Rectal smooth muscle tissue (tissue), 1 donor: ENCODE results near the gene ENTPD7.
"Not testable (repeated sequence)": the region's sequence is repeated elsewhere in the genome, so short reads cannot be mapped to it uniquely, and the experiment has no call there.

Experiments
- H3K27ac ChIP-seq: one replicate; pipeline ENCODE4 v1.7.0; 2013; ENCODE audit warnings: low read depth, low read length, inconsistent platforms
- H3K27me3 ChIP-seq: one replicate; pipeline ENCODE4 v1.7.0; 2013; ENCODE audit warnings: low read length; ENCODE audit not compliant: control insufficient read depth, insufficient read depth
- H3K36me3 ChIP-seq: one replicate; pipeline ENCODE4 v1.7.0; 2013; ENCODE audit warnings: low read length; ENCODE audit not compliant: control insufficient read depth, insufficient read depth
- H3K4me1 ChIP-seq: one replicate; pipeline ENCODE4 v1.7.0; 2013; ENCODE audit warnings: low read length; ENCODE audit not compliant: control insufficient read depth, insufficient read depth
- H3K4me3 ChIP-seq: one replicate; pipeline ENCODE4 v1.7.0; 2013; ENCODE audit warnings: low read length
- H3K9ac ChIP-seq: one replicate; pipeline ENCODE4 v1.7.0; 2013; ENCODE audit warnings: low read length

The ENTPD7 gene

DNA sequence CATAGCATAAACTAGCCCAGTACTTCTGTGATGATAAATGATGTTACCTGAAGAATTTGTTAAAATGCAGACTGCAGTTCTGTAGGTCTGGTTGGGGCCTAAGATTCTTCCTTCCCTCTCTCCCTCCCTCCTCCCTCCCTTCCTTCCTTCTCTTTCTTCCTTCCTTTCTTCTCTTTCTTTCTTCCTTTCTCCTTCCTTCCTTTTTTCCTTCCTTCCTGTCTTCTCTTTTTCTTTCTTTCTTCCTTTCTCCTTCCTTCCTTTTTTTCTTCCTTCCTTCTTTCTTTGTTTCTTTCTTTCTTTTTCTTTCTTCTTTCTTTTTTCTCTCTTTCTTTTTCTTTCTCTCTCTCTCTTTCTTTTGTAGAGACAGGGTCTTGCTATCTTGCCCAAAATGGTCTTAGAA, 35.4 kb upstream of the ENTPD7 start:
- H3K4me3 ChIP-seq = no peak overlapping the region
- no peaks in the 10 kb centered on the region for H3K27me3 ChIP-seq
- H3K9ac ChIP-seq = no peak overlapping the region
- H3K4me1 ChIP-seq = peaks cover 6% of the 10 kb centered on the region
- H3K27ac ChIP-seq = no peak overlapping the region
- H3K36me3 ChIP-seq = no peaks in the 10 kb centered on the region

DNA sequence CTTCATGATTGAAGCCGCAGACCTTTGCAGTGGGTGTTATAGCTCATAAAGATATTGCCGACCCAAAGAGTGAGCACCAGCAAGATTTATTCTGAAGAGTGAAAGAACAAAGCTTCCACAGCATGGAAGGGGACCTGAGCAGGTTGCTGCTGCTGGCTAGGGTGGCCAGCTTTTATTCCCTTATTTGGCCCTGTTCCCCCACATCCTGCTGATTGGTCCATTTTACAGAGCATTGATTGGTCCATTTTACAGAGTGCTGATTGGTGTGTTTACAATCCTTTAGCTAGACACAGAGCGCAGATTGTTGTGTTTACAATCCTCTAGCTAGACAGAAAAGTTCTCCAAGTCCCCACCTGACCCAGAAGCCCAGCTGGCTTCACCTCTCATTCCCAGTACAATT, 34.2 kb upstream of the ENTPD7 start:
- not testable (repeated sequence) for H3K9ac ChIP-seq, H3K4me3 ChIP-seq, H3K27me3 ChIP-seq, H3K36me3 ChIP-seq, H3K4me1 ChIP-seq, H3K27ac ChIP-seq

DNA sequence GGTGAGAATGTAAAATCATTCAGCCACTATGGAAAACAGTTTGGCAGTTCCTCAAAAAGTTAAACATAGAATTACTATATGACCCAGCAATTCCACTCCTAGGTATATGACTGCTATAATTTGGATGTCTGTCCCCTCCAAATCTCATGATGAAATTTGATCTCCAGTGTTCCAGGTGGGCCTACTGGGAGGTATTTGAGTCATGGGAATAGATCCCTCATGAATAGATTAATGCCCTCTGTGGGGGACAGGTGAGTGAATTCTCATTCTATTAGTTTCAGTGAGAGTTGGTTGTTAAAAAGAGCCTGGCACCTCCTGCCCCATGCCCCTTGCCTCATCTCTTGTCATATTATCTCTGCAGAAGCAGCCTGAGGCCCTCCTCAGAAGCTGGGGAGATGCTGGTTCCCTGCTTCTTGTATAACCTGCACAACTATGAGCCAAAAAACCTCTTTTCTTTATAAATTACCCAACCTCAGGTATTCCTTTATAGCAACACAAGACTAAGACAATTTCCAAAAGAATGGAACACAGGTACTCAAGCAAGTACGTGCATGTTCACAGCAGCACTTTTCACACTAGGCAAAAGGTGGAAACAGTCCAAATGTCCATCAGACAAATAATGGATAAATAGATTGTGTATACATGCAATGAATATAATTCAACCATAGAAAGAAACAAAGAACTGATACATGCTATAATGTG, 30.2 kb upstream of the ENTPD7 start:
- no peak overlapping the region for H3K4me3 ChIP-seq
- H3K4me1 ChIP-seq = no peaks in the 10 kb centered on the region
- H3K9ac ChIP-seq = no peak overlapping the region
- no peaks in the 10 kb centered on the region for H3K36me3 ChIP-seq
- H3K27ac ChIP-seq = no peak overlapping the region
- no peaks in the 10 kb centered on the region for H3K27me3 ChIP-seq

DNA sequence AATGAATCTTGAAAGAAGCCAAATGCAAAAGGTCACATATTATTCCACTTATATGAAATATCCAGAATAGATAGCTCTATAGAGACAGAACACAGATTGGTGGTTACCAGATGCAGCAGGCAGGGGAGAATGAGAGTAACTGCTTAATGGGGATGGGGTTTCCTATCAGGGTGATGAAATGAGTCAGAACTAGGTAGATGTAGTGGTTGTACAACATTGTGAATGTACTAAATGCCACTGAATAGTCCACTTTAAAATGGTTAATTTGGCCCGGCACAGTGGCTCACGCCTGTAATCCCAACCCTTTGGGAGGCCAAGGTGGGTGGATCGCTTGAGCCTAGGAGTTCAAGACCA, 29.7 kb upstream of the ENTPD7 start:
- Histone ChIP-seq H3K4me1 (no peaks in the 10 kb centered on the region), H3K27me3 (no peaks in the 10 kb centered on the region), H3K27ac (no peak overlapping the region), H3K36me3 (no peaks in the 10 kb centered on the region), H3K9ac (no peak overlapping the region), H3K4me3 (no peak overlapping the region)

DNA sequence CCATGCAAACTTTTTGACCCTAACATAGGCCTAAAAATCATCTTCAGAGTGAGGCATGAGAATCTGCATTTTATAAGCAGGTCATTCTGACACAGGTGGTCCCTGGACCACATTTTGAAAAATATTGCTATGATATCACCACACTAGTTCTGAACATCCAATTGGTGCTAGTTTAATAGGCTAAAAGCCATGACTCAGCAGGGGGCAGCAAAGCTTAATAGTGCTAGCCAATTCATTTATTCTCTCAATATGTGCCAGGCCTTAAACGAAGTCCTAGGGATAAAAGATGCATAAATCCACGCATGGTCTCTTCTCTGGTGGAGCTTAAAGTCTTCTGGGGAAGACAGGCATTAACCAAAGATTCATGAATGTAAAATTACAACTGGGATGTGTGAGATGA, 28.9 kb upstream of the ENTPD7 start:
- no peak overlapping the region for H3K27ac ChIP-seq
- H3K27me3 ChIP-seq = no peaks in the 10 kb centered on the region
- no peak overlapping the region for H3K9ac ChIP-seq

DNA sequence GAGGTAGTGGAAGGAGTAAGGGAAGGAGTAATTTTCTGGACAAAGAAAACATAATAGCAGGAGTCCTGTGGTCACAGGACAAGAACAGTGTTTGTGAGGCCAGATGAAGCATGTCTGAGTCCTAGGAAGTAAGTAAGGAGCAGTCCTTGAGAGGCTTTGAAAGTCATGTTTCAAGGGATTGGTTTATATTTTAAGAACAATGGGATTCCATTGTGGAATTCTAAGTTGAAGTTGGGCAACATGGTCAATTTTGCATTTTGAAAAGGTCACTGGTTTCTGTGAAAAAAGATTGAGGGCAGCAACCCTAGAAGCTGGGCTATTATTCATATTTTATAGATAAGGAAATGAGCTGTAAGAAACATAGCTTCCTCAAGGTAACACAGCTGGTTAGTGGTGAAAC, 28.3 kb upstream of the ENTPD7 start:
- Histone ChIP-seq H3K27ac (no peak overlapping the region), H3K4me1 (no peaks in the 10 kb centered on the region), H3K36me3 (no peaks in the 10 kb centered on the region), H3K4me3 (no peak overlapping the region), H3K27me3 (no peaks in the 10 kb centered on the region), H3K9ac (no peak overlapping the region)

More for the DNA sequence above, 28.9 kb upstream of the ENTPD7 start:
- H3K36me3 ChIP-seq = no peaks in the 10 kb centered on the region
- no peak overlapping the region for H3K4me3 ChIP-seq
- H3K4me1 ChIP-seq = no peaks in the 10 kb centered on the region

DNA sequence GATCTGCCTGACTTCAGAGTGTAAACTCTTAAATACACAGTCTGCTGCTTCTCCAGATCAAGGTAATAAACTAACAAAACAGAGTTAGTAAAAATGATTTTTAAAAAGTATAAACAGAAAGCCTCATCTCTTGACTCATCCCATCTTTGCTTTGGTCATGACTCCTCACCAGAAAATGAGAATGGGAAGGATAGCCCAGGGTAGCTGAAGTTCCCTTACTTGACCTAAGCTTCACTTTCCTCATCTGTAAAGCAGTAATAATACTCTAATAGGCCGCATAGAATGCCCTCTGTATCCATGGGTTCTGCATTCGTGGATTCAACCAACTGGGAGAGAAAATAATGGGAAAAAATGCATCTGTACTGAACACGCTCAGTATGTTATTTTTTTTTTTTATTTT, 27.8 kb upstream of the ENTPD7 start:
- Histone ChIP-seq H3K4me3 (no peak overlapping the region), H3K36me3 (no peaks in the 10 kb centered on the region), H3K9ac (no peak overlapping the region), H3K4me1 (no peaks in the 10 kb centered on the region), H3K27me3 (no peaks in the 10 kb centered on the region), H3K27ac (no peak overlapping the region)

DNA sequence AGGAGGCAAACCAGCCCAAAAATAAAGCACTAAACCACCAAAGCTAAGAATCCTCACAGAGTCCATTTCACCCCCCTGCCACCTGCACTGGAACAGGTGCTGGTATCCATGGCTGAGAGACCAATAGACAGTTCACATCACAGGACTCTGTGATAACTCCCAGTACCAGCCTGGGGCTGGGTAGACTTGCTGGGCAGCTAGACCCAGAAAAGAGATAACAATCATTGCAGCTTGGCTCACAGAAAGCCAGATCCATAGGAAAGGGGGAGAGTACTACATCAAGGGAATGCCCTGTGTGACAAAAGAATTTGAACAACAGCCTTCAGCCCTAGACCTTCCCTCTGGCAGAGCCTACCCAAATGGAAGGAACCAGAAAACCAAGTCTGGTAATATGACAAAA, 25.5 kb upstream of the ENTPD7 start:
- no peaks in the 10 kb centered on the region for H3K27me3 ChIP-seq
- no peak overlapping the region for H3K9ac ChIP-seq
- no peak overlapping the region for H3K4me3 ChIP-seq
- no peaks in the 10 kb centered on the region for H3K36me3 ChIP-seq
- no peaks in the 10 kb centered on the region for H3K4me1 ChIP-seq
- no peak overlapping the region for H3K27ac ChIP-seq

DNA sequence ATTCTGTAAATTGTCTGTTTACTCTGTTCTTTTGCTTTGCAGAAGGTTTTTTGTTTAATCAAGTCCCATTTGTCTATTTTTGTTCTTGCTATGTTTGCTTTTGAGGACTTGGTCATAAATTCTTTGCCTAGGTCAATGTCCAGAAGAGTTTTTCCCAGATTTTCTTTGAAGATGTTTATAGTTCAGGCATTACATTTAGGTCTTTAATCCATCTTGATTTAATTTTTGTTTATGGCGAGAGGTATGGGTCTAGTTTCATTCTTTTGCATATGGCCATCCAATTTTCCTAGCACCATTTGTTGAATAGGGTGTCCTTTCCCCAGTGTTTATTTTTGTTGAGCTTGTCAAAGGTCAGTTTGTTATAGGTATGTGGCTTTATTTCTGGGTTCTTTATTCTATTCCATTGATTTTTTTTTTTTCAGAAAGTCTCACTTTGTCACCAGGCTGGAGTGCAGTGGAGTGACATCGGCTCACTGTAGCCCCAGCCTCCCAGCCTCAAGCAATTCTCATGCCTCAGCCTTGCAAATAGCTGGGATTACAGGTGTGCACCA, 11.6 kb upstream of the ENTPD7 start:
- Histone ChIP-seq H3K36me3 (no peaks in the 10 kb centered on the region), H3K4me1 (no peaks in the 10 kb centered on the region)

DNA sequence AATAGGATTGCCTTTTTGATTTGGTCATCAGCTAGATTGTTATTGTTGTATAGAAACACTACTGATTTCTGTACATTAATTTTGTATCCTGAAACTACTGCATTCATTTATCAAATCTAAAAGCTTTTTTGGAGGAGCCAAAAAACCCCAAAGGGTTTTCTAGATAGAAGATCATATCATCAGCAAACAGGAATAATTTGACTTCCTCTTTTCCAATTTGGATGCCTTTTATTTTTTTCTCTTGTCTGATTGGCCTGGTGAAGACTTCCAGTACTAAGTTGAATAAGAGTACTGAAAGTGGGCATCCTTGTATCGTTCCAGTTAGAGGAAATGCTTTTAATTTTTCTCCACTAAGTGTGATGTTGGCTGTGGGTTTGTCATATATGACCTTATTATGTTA, 10.6 kb upstream of the ENTPD7 start:
- Histone ChIP-seq H3K9ac (no peak overlapping the region), H3K4me3 (no peak overlapping the region), H3K4me1 (no peaks in the 10 kb centered on the region), H3K36me3 (no peaks in the 10 kb centered on the region), H3K27ac (no peak overlapping the region), H3K27me3 (no peaks in the 10 kb centered on the region)

More for the DNA sequence above, 11.6 kb upstream of the ENTPD7 start:
- Histone ChIP-seq H3K27ac (no peak overlapping the region), H3K4me3 (no peak overlapping the region), H3K9ac (no peak overlapping the region), H3K27me3 (no peaks in the 10 kb centered on the region)

DNA sequence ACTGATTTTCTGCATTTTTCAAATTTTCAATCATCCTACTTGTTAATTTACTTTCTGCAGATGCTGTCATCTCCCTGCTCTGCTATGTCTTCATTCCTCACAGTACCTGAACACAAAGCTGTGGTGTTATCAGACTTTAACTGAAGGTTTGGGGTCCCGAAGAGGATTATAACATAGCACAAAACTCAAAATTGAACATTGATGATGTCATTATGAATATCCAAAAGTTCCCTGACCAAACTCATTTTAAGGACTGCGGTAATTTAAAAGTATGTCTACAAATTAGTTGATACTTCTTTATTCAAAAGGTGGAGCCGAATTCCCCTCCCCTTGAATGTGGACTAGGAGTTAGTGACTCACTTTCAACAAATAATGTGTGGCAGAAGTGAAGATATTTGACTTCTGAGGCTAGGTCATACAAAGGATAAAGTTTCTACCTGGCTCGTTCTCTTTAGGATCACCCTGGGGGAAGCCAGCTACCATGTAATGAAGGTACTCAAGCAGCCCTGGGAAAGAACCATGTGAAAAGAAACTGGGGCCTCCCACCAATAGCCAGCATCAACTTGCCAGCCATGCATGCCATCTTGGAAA, 6.4 kb upstream of the ENTPD7 start:
- no peaks in the 10 kb centered on the region for H3K36me3 ChIP-seq
- no peaks in the 10 kb centered on the region for H3K4me1 ChIP-seq
- H3K27me3 ChIP-seq = no peaks in the 10 kb centered on the region
- no peak overlapping the region for H3K9ac ChIP-seq
- H3K27ac ChIP-seq = no peak overlapping the region
- no peak overlapping the region for H3K4me3 ChIP-seq

DNA sequence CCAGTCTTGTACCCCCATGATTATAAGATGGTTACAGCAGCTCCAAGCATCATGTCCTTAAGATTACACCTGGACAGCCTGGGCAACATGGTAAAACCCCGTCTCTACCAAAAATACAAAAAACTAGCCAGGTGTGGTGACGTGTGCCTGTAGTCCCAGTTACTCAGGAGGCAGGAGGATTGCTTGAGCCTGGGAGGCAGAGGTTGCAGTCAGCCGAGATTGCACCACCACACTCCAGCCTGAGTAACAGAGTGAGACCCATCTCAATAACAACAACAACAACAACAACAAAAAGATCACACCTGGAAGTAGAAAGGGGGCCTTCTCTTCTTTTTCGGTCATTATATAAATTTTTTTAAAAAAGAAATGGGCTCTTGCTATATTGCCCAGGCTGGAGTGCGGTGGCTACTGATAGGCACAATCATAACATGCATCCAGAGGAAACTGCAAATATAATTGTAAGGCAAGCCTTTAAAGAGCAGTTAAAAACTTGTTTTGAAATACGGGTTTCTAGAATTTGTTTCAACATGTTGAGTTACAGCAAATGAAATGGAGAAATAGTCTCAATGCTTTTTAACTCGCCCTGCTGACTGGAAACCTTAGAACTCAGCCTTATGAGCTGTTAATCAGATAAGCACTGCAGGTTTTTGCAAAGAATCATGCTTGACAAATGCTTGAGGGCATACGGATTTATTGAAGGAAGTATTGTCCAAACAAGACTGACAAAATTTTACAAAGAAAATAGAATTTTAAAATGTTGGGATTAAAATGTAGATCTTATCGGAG, 4.7 kb upstream of the ENTPD7 start:
- Histone ChIP-seq H3K4me3 (no peak overlapping the region), H3K36me3 (no peaks in the 10 kb centered on the region), H3K9ac (no peak overlapping the region), H3K27me3 (no peaks in the 10 kb centered on the region), H3K4me1 (peaks cover 2% of the 10 kb centered on the region), H3K27ac (no peak overlapping the region)
